ENCODE results near the gene CACHD1. TPM values are rescaled to one million over a fixed set of nuclear protein-coding genes. Genes with fewer than 3 reads are reported as not detected.

Gene CACHD1
- total RNA-seq, 1 experiment from 2014 or later, result 29.9 TPM

DNA sequence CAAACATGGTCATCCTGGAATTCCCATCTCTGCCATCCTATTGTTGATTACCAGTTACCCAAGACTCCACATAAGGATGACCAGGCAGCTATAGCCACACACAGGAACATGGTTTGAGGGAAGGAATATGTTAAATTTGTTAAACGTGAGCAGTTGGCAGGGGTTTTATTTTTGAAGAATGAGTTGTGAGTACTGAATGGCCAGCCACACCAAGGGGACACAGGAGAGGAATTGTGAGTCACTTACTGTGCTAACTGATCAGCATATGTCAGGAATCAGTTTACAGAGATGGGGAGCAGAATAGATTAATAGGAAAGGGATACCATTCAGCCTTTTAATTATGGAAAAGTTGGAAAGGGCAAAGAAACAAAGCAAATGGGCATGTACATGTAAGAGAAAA lies 235.7 kb downstream of the CACHD1 start:
- ATAC-seq, result no peak
- BruUV-seq (replicated peaks), result no TSS peak
- TF ChIP-seq, protein P1, sequence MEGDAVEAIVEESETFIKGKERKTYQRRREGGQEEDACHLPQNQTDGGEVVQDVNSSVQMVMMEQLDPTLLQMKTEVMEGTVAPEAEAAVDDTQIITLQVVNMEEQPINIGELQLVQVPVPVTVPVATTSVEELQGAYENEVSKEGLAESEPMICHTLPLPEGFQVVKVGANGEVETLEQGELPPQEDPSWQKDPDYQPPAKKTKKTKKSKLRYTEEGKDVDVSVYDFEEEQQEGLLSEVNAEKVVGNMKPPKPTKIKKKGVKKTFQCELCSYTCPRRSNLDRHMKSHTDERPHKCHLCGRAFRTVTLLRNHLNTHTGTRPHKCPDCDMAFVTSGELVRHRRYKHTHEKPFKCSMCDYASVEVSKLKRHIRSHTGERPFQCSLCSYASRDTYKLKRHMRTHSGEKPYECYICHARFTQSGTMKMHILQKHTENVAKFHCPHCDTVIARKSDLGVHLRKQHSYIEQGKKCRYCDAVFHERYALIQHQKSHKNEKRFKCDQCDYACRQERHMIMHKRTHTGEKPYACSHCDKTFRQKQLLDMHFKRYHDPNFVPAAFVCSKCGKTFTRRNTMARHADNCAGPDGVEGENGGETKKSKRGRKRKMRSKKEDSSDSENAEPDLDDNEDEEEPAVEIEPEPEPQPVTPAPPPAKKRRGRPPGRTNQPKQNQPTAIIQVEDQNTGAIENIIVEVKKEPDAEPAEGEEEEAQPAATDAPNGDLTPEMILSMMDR (IDR thresholded peaks at IDR 0.05), result no peak
- intact Hi-C loops (cut with micrococcal nuclease; ENCODE audit: unreplicated experiment), result no loop called here
- H3K9me3 ChIP-seq (ENCODE audit: control insufficient read depth, insufficient read depth, low read depth, low read length), result no peaks in the 10 kb centered on the region
- DNase-seq (ENCODE audit: low read depth, low spot score), result no peak
- no peaks in the 10 kb centered on the region for H3K4me1 ChIP-seq (ENCODE audit: control insufficient read depth, insufficient read depth, low read length)
- H3K36me3 ChIP-seq (ENCODE audit: control insufficient read depth, insufficient read depth, low read length), result no peaks in the 10 kb centered on the region
- CTCF ChIA-PET, result no interaction called here
- no peak overlapping the region for H3K27ac ChIP-seq (ENCODE audit: low read length)
- H3K27me3 ChIP-seq (ENCODE audit: control insufficient read depth, insufficient read depth, low read length), result no peaks in the 10 kb centered on the region
- no peak overlapping the region for H3K4me3 ChIP-seq (ENCODE audit: low read depth in 2 of 2, low read length in 2 of 2)
- in situ Hi-C loops (cut with HindIII; ENCODE audit: low pct_unique_long_range_greater_than_20kb, low sequenced_read_pairs), result loop anchor here (25.0 kb wide), 1 partner anchor 107 kb away; no protein-coding TSS in a partner anchor
- POLR2A ChIA-PET, result no interaction called here

DNA sequence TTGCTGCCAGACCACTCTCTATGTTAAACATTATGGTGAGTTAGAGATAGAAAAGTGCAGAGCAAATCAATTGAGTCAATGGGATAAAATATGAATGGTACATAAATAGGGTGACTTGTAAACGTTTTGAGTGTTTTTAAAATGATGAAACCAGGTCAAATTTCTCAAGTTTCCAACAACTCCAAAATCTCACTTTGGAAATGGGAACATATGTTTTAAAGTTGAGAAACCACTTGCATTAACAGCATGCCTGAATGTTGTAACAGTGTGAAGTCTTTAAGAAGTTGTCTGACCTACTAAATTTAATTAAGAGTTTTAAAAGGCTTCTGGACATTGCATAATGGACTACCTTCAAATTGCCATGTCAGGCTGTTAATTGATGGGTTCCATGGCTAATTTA lies 241.3 kb downstream of the CACHD1 start:
- no peak for DNase-seq (ENCODE audit: low read depth, low spot score)
- no TSS peak for BruUV-seq (replicated peaks)
- H3K27me3 ChIP-seq (ENCODE audit: control insufficient read depth, insufficient read depth, low read length), result no peaks in the 10 kb centered on the region
- no peaks in the 10 kb centered on the region for H3K9me3 ChIP-seq (ENCODE audit: control insufficient read depth, insufficient read depth, low read depth, low read length)
- intact Hi-C loops (cut with micrococcal nuclease; ENCODE audit: unreplicated experiment), result no loop called here
- POLR2A ChIA-PET, result no interaction called here
- H3K27ac ChIP-seq (ENCODE audit: low read length), result no peak overlapping the region
- no peak overlapping the region for H3K4me3 ChIP-seq (ENCODE audit: low read depth in 2 of 2, low read length in 2 of 2)
- TF ChIP-seq POLR2AphosphoS5 (IDR thresholded peaks at IDR 0.05; ENCODE audit: low read depth, low read length) (no peak), SIN3A (IDR thresholded peaks at IDR 0.05; ENCODE audit: borderline replicate concordance, insufficient read depth, low read depth, low read length) (no peak), TCF7L2 (IDR thresholded peaks at IDR 0.05; ENCODE audit: low read depth, low read length) (no peak)
- TF ChIP-seq, protein P2, sequence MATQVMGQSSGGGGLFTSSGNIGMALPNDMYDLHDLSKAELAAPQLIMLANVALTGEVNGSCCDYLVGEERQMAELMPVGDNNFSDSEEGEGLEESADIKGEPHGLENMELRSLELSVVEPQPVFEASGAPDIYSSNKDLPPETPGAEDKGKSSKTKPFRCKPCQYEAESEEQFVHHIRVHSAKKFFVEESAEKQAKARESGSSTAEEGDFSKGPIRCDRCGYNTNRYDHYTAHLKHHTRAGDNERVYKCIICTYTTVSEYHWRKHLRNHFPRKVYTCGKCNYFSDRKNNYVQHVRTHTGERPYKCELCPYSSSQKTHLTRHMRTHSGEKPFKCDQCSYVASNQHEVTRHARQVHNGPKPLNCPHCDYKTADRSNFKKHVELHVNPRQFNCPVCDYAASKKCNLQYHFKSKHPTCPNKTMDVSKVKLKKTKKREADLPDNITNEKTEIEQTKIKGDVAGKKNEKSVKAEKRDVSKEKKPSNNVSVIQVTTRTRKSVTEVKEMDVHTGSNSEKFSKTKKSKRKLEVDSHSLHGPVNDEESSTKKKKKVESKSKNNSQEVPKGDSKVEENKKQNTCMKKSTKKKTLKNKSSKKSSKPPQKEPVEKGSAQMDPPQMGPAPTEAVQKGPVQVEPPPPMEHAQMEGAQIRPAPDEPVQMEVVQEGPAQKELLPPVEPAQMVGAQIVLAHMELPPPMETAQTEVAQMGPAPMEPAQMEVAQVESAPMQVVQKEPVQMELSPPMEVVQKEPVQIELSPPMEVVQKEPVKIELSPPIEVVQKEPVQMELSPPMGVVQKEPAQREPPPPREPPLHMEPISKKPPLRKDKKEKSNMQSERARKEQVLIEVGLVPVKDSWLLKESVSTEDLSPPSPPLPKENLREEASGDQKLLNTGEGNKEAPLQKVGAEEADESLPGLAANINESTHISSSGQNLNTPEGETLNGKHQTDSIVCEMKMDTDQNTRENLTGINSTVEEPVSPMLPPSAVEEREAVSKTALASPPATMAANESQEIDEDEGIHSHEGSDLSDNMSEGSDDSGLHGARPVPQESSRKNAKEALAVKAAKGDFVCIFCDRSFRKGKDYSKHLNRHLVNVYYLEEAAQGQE (IDR thresholded peaks at IDR 0.05; ENCODE audit: insufficient read depth in 1 of 2, low read depth in 2 of 2, low read length in 1 of 2), result no peak
- TF ChIP-seq, protein P1 (IDR thresholded peaks at IDR 0.05), result no peak
- no peak for ATAC-seq
- H3K4me1 ChIP-seq (ENCODE audit: control insufficient read depth, insufficient read depth, low read length), result no peaks in the 10 kb centered on the region
- in situ Hi-C loops (cut with HindIII; ENCODE audit: low pct_unique_long_range_greater_than_20kb, low sequenced_read_pairs), result loop anchor here (25.0 kb wide), 1 partner anchor 101 kb away; no protein-coding TSS in a partner anchor
- H3K36me3 ChIP-seq (ENCODE audit: control insufficient read depth, insufficient read depth, low read length), result no peaks in the 10 kb centered on the region
- CTCF ChIA-PET, result no interaction called here

DNA sequence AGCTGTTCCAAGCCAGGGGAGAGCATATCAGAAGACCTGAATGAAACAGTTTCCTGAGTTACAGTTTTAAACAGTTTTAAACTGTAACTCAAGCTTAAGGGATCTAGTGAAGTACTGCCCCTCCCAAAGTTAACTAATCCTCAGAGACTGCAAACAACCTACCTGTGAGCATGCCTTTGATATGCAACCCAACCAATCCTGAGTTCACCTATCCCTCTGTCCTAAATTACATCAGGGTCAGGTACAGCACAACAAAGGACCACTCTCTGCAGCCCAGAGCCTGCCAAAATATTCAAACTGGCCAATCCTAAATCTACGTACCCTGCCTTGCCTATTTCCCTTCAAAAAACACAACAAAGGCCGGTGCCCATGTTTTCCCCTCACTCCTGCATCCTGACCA lies 242.1 kb downstream of the CACHD1 start:
- H3K27ac ChIP-seq (ENCODE audit: low read length), result no peak overlapping the region
- ChIA-PET POLR2A (no interaction called here), CTCF (no interaction called here)
- H3K4me3 ChIP-seq (ENCODE audit: low read depth in 2 of 2, low read length in 2 of 2), result no peak overlapping the region
- in situ Hi-C loops (cut with HindIII; ENCODE audit: low pct_unique_long_range_greater_than_20kb, low sequenced_read_pairs), result loop anchor here (25.0 kb wide), 1 partner anchor 100 kb away; no protein-coding TSS in a partner anchor
- H3K4me1 ChIP-seq (ENCODE audit: control insufficient read depth, insufficient read depth, low read length), result no peaks in the 10 kb centered on the region
- no peaks in the 10 kb centered on the region for H3K36me3 ChIP-seq (ENCODE audit: control insufficient read depth, insufficient read depth, low read length)
- intact Hi-C loops (cut with micrococcal nuclease; ENCODE audit: unreplicated experiment), result no loop called here
- ATAC-seq (no peak), DNase-seq (ENCODE audit: low read depth, low spot score) (no peak)
- H3K9me3 ChIP-seq (ENCODE audit: control insufficient read depth, insufficient read depth, low read depth, low read length), result no peaks in the 10 kb centered on the region
- no peak for TF ChIP-seq TCF7L2 (IDR thresholded peaks at IDR 0.05; ENCODE audit: low read depth, low read length)
- no peak for TF ChIP-seq SIN3A (IDR thresholded peaks at IDR 0.05; ENCODE audit: borderline replicate concordance, insufficient read depth, low read depth, low read length)
- TF ChIP-seq, protein P2 (IDR thresholded peaks at IDR 0.05; ENCODE audit: insufficient read depth in 1 of 2, low read depth in 2 of 2, low read length in 1 of 2), result no peak
- TF ChIP-seq, protein P1 (IDR thresholded peaks at IDR 0.05), result no peak
- no peak for TF ChIP-seq POLR2AphosphoS5 (IDR thresholded peaks at IDR 0.05; ENCODE audit: low read depth, low read length)
- BruUV-seq (replicated peaks), result no TSS peak
- no peaks in the 10 kb centered on the region for H3K27me3 ChIP-seq (ENCODE audit: control insufficient read depth, insufficient read depth, low read length)
